Camera-type eye (tissue), 1 donor: ENCODE measurements around the gene C1GALT1C1. TPM values are rescaled to one million over a fixed set of nuclear protein-coding genes. Genes with fewer than 3 reads are reported as not detected.

Experiments
- total RNA-seq: library from RNA; depleted of rRNA; stranded (reverse); fragments of >200 nt; gene quantifications from one replicate; pipeline ENCODE4 v1.2.3, GENCODE V29; 2014

The C1GALT1C1 gene
- total RNA-seq: 29.3 TPM

GRCh38 chrX:120629667-120630537 lies at the start of gene C1GALT1C1:
Gene C1GALT1C1 (minus strand): TSS chrX:120630054. CDS start chrX:120627166, 2,888 bp downstream.

GRCh38 chrX:120603707-120604360 lies 26.0 kb downstream of the C1GALT1C1 start, which contains the start of gene MCTS1:
Gene MCTS1 (plus strand): TSS chrX:120604101. CDS start chrX:120604237, 136 bp downstream.

Other genes with a start within 250 kb of the C1GALT1C1 start
- gene LAMP2, start 160.8 kb downstream of the C1GALT1C1 start, total RNA-seq: 103 TPM
- gene CUL4B, start 69.1 kb downstream of the C1GALT1C1 start, total RNA-seq: 78.0 TPM
- gene MCTS1, start 26.0 kb downstream of the C1GALT1C1 start, total RNA-seq: 31.2 TPM
- not detected for gene CT47B1, start 245.8 kb upstream of the C1GALT1C1 start, total RNA-seq